GM19043 (cell line): Measurements from ENCODE around the gene ANAPC15.
"Not testable (repeated sequence)": the region's sequence is repeated elsewhere in the genome, so short reads cannot be mapped to it uniquely, and the experiment has no call there.

Experiments used
- ATAC-seq: cut with Tn5 transposase; IDR thresholded peaks from one replicate; pipeline ENCODE4 v1.9.1; 2021; ENCODE audit warnings: low read depth; ENCODE audit not compliant: unreplicated experiment

ANAPC15 gene

DNA sequence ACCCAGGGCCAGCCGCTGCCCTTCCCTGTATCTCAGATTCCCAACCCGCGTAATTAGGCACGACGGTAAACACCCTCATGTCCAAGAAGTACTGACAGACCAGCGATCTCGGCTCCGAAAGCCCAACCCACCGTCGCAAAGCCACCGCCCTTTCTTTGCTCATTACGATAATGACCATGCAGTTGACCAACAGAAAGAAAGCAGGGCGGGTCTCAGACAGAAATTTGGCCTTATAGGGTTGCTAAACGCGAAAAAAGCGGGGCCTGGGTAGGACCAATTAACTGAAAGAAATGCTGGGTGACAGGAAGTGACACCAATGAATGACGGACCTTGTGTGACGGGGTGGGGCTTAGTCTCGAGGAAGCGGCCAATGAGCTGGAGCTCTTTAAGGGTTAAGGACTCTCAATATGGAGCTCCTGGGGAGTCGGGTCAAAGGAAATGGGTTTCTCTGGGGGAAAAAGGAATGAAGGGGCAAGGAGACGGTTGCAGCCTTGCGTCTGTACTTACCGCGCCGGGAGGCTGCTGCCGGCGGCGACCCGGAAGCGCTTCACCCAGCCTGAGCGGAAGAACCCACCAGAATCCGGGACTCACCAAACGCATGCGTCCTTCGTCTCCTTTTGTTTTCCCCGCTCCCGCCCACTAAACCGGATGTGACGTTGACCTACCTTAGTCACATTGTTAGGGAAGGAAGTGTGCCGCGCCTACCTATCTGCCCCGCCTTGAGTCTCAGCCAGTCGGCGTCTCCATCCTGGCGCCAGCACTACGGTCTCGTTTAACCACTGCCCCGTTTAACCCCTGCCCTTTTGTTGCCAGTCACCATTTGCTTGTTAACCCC, at the start of gene ANAPC15:
ANAPC15 (minus strand) TSS at position 553 of the 835 bp plus-strand sequence. CDS start 1,419 bp downstream, outside the sequence.
- ATAC-seq = peak; percentile 91

DNA sequence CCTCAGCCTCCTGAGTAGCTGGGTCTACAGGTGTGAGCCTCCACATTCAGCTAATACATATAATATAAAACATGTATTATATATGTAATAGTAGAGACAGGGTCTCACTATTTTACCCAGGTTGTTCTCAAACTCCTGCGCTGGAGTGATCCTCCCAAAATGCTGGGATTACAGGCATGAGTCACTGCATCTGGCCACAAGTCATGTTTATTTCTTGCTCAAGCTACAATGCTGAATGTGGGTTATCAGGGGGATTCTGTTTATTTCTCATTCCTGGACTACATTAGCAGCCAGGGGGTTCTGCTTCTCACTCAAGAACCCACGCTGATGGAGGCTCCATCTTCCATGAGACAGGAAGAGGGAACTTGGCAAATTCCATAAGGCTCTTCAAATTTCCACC, 47.8 kb upstream of the ANAPC15 start:
- ATAC-seq = no peak

DNA sequence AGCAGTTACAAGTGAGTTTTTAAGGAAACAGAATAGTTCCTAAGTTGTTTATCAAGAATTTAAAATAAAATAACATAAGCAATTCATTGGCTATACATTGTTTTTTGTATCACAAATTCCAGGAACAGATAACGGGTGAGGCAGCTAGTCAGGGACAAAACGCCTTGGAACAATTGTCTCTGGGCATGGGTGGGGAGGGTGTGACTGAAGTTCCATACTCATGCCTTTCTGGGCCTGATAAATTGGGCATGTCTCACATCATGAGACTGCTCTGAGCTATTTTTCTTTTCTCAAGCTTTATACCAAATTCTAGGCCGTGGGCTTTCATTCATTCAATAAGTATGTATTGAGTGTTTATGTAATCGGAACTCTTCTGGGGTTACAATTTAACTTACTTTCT, 44.6 kb upstream of the ANAPC15 start:
- no peak for ATAC-seq

DNA sequence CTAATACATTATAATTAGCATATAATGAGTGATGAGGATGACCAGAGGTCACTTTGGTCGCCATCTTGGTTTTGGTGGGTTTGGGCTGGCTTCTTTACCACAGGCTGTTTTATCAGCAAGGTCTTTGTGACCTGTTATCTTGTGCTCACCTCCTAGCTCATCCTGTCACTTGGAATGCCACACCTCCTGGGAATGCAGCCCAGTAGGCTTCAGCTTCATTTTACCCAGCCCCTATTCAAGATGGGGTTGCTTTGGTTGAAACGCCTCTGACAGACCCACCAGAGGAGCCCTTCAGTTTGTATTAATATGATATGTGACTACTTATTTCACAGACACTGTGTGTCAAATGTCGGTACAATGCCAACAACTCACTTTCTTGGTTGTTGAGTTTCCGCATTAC, 43.3 kb upstream of the ANAPC15 start:
- no peak for ATAC-seq

DNA sequence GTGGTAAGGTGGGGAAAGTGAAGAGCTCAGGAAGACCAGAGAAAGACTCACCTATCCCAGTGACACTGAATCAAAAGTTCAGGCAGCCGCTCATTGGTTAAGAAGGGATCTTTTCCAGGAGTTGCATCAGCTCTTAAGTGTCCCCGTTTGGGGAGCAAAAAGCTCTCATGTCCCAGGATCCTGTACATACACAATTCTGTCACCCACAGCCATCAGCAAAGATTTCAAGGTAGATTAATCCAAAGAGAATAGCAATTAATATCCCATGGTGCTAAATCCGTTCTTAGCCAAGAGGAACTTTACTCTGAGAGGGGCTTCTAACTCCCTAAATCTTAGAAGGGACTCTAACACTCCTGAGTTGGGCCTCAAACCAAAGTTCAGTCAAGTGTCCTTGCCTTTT, 42.3 kb upstream of the ANAPC15 start:
- no peak for ATAC-seq

DNA sequence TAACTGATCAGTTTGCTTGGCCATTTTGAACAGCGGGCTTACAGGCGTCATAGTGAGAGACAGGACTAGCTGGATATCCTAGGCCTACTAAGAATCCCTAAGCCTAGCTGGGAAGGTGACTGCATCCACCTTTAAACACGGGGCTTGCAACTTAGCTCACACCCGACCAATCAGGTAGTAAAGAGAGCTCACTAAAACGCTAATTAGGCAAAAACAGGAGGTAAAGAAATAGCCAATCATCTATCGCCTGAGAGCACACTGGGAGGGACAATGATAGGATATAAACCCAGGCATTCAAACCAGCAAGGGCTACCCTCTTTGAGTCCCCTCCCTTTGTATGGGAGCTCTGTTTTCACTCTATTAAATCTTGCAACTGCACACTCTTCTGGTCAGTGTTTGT, 41.4 kb upstream of the ANAPC15 start:
- ATAC-seq = not testable (repeated sequence)

DNA sequence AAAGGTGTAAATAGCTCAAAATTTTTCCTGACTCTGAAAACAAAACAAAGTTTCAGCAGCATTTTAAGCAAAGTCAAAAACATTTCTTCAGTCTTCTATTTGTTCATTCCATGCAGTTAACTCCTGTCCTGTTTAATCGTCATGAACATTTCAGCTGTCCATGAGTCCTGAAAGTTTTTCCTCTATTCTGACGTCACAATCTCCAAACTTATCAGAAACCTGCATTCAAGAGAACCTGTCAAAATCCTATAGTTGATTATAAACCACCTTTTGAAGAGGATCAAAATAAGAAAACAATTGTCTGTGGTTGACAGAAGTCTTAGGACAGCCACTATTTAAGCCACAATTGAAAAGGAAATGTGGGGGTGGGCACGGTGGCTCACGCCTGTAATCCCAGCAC, 38.4 kb upstream of the ANAPC15 start:
- ATAC-seq = no peak

DNA sequence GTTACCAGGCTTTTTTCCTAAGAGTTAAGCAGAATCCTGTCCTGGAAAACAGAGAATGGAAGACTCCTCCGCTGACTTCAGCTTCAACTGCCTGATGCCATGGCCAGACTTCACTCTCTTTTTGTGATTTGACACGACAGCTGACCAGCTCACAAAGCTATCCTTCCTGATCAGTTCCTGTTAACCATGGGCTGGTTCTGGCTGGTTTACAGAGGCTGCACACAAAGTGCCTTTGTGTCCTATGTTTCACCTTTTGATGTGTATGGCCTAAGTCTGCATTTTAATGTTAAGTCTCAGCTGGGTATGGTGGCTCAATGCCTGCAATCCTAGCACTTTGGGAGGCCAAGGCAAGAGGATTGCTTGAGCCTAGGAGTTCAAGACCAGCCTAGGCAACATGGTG, 34.1 kb upstream of the ANAPC15 start:
- ATAC-seq = no peak

DNA sequence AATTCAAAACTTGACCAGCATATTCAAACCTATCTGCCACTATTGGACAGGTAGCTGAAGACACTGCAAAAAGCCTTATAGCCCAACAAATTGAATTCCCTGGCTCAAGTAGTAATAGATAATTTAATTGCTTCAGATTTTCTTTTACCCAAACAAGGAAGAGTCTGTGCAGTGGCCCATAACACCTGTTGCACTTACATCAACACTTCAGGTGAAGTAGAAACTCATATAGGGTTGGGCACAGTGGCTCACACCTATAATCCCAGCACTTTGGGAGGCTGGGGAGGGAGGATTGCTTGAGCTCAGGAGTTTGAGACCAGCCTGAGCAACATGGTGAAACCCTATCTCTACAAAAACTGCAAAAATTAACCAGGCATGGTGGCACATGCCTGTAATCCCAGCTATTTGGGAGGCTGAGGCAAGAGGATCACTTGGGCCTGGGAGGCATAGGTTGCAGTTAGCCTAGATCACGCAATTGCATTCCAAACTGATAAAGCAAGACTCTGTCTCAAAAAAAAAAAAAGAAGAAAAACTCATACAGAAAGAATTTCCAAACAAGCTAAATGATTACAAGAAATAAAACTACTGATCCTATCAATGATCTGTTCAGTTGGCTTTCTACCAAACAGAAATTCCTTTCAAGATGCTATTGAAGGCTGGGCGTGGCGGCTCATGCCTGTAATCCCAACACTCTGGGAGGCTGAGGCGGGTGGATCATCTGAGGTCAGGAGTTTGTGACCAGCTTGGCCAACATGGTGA, 32.5 kb upstream of the ANAPC15 start:
- ATAC-seq = no peak

DNA sequence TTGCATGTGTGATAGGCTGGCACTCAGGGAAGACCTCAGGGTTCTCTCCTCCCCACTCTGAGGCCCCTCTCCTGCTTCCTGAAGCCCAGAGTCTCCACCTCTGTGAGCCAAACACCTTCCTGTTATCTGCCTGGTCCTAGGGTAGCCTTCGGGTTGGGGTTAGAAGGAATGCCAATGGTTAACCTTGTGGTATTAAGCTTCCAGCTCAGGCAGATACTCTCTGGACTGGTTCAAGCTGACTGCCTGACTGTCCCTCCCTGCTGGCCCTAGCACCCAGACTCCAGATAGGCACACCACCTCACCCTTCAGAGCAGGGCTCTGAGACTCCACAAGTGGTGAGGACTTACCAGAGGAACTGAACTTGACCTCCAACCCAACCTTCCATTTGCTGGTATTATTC, 30.0 kb upstream of the ANAPC15 start:
- not testable (repeated sequence) for ATAC-seq

DNA sequence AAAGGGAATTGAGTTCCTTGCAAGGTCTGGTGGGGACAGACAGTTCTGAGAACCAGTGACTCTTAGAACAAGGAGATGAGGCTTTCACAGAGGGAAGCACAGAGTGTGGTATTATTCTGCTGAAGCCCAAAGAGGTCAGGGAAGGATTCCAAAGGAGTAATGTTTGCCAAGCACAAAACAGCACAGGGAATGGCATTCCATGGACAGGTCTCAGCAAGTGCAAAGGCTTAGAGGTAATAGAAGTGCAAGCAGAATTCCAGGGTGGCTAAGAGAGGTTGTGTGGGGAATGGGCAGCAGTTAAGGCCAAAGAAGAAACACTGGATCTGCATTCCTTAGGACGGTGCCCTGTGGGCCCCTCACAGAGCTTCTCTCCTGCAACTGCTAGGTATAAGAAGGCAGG, 29.6 kb upstream of the ANAPC15 start:
- ATAC-seq = not testable (repeated sequence)

DNA sequence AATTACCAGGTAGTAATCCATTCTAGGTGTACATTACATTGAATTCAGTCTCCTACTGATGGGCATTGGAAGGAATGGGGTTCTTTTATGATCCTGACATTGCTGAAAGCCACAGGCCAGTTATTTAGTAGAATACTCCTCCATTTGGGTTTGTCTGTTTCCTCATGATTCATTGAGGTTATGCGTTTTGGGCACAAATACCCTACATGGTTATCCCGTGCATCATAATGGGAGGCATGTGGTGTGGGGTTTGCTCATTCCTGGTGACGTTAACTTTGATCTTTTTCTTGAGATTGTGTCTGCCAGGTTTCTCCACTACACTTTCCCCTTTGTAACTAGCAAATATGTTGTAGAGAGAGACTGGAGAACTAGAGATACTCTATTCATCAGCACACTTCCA, 28.6 kb upstream of the ANAPC15 start:
- ATAC-seq = no peak

DNA sequence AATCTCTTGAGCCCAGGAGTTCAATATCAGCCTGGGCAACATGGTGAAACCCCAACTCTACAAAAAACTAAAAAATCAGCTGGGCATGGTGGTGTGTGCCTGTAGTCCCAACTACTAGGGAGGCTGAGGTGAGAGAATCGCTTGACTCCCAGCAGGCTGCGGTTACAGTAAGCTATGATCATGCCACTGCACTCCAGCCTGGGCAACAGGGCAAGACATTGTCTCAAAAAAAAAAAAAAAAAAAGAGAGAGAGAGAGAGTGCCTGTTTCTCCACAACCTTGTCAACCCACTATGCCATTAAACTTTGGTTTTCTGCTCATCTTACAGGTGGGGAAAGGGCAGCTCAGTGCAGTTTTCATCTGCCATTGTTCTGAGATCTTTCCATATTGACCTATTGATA, 28.2 kb upstream of the ANAPC15 start:
- ATAC-seq = no peak

DNA sequence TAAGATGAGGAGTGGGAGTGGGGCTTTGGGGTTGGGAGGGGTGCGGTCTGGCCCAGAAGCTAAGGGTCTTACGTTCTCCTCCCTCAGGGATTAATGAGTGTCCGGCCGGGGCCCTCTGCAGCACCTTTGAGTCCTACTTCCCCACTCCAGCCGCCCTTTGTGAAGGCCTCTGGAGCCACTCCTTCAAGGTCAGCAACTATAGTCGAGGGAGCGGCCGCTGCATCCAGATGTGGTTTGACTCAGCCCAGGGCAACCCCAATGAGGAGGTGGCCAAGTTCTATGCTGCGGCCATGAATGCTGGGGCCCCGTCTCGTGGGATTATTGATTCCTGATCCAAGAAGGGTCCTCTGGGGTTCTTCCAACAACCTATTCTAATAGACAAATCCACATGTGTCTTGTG, 27.0 kb upstream of the ANAPC15 start:
- no peak for ATAC-seq

DNA sequence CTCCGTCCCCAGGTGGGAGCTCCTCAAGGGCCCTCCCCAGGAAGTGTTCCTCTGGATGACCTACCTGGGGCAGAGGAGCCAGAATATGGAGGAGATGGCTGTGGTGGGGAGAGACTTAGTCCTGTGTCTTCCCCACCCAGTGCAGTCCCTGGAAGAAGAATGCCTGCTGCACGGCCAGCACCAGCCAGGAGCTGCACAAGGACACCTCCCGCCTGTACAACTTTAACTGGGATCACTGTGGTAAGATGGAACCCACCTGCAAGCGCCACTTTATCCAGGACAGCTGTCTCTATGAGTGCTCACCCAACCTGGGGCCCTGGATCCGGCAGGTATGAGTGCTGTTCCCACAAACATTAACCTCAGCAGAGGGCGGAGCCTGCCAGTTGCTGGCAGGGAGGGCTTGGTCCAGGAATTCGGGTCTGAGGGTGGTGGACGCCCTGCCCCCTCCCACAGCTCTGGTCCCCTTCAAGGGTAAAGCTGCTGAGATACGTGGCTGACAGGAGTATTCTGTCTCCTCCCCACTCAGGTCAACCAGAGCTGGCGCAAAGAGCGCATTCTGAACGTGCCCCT, 26.4 kb upstream of the ANAPC15 start:
- no peak for ATAC-seq

DNA sequence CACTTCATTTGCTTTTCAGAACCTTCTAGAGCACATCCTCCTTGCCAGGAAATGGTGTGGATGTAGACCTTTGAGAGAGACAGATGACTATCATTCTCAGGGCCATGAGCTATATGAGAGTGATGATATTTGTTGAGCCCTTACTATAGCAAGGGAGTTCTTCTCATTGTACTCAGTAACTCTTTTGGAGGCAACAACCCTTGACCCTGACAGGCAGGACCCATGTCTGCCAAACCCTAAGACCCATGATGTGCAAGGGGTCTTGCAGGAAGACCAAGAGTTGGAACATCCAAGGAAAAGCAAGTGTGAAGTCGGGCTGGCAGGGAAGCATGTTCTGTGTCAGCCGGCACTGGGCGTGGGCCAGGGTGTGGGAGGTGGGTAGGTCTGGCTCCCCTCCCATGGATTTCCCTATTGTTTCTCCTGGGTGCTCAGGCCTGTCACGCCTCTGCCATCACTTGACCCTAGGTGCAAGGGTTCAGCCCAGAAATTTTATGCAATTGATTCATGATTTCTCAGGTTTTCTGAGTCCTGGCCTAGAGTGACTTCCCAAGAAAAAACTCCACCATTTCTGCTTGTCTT, 24.3 kb upstream of the ANAPC15 start:
- ATAC-seq = no peak

DNA sequence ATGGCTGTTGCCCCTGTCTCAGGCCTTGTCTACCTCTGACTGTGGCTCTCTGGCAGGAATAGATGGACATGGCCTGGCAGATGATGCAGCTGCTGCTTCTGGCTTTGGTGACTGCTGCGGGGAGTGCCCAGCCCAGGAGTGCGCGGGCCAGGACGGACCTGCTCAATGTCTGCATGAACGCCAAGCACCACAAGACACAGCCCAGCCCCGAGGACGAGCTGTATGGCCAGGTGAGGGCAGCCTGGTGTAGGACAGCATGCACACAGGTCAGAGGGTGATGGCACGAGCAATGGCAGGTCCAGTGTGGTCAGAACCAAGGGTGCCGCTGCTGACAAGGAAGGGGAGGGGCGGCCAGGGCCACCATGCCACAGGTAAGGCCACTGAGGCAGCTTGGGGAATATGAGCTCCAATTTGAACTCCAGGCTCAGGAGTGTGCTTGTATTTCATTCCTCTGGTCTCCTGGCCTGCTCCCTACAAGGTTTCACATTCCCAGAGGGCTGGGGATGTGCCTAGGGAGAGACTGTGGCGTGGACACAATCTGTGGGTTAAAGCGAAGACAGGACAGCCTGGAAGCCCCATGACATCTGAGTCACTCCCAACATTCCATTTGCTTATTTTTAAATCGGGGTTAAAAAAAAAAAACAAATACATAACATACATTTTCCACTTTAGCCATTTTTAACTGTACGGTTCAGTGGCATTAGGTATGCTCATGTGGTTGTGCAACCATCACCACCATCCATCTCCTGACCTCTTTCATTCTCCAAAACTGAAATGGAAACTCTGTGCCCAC, 23.6 kb upstream of the ANAPC15 start:
- ATAC-seq = no peak

DNA sequence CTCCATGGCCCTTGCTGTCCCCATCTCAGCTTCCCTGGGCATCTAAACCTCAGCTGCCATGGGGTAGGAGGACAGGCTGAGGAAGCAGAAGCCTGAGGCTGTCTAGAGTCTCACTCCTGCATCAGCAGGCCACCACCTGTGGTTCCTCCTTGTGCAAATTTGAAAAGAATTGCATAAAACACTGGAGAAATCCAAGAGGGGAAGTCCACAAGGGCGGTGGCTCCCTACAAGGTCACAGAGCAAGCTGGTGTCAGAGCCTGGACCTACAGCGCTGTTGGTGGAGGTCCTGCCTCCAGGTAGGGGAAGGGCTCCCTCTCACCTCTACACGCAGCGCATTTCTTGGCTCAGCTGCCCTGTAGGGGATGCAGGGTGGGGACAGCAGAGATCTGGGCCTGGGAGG, 23.0 kb upstream of the ANAPC15 start, which contains the start of gene FOLR3:
FOLR3 (plus strand) TSS at position 253 of the 400 bp plus-strand sequence. CDS start 228 bp downstream, outside the sequence.
- not testable (repeated sequence) for ATAC-seq

DNA sequence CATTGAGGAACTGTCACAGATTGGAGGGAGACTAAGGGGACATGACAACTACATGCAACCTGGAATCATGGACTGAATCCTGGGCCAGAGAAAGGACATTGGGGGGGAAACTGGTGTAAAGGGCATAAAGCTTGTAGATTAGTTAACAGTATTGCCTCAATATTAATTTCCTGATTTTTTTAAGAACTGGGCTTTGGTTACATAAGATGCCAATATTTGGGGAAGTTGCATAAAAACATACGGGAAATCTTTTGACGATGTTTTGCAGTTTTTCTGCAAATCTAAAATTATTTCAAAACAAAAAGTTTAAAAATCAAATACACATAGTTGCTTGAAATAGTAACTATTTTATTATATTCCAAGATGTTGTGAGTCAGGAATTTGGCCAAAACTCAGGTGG, 20.2 kb upstream of the ANAPC15 start:
- ATAC-seq = no peak

DNA sequence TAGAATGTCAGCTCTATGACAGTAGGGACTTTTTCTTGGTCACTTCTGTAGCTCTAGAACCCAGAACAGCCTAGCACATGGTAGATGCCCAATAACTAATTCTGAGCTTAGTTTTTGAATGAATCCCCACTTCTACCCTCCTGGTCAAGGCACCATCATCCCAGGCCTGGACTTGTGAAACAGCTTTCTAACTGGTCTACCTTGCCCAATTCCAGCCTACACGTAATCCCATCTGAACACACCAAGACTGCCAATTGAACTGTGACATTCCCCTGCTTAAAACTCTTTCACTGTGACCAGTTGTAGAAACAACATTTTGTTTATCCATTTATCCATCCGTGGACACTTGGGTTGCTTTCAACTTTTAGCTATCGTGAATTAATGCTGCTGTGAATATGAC, 16.9 kb upstream of the ANAPC15 start:
- ATAC-seq = no peak
